G401 (cell line): ENCODE measurements around the gene CALHM4. TPM values are rescaled to one million over a fixed set of nuclear protein-coding genes. Genes with fewer than 3 reads are reported as not detected.

ENCODE experiments used
- DNase-seq: peaks from one replicate; pipeline ENCODE4 v3.0.0-alpha.2; 2015; ENCODE audit warnings: low spot score
- in situ Hi-C: cut with HindIII; loops from 2 replicates; pipeline ENCODE4 v1.10.0; 2016; ENCODE audit warnings: low sequenced_read_pairs, mixed read lengths
- total RNA-seq: library from RNA; depleted of rRNA; stranded (reverse); fragments of >200 nt; shearing (Covaris generic); gene quantifications from 2 replicates; pipeline ENCODE4 v1.2.3, GENCODE V29; 2014

Gene CALHM4
- total RNA-seq, 1 experiment from 2014 or later, result not detected

GRCh38 chr6:116533233-116533957 is 20.2 kb upstream of the CALHM4 start:
- in situ Hi-C loops, result no loop called here
- peak; percentile 38 for DNase-seq

- no peak for DNase-seq
- in situ Hi-C loops, result no loop called here
Measured at GRCh38 chr6:116535109-116535508, 18.4 kb upstream of the CALHM4 start.

GRCh38 chr6:116536216-116536621 is 17.3 kb upstream of the CALHM4 start:
- DNase-seq, result peak; percentile 55
- in situ Hi-C loops, result no loop called here

GRCh38 chr6:116542426-116542825 is 11.1 kb upstream of the CALHM4 start:
- in situ Hi-C loops, result no loop called here
- DNase-seq, result no peak

- DNase-seq, result no peak
- in situ Hi-C loops, result no loop called here
Measured at GRCh38 chr6:116543149-116543548, 10.4 kb upstream of the CALHM4 start.

GRCh38 chr6:116545651-116546050 is 7.9 kb upstream of the CALHM4 start, which contains the start of gene TRAPPC3L:
TSS of gene TRAPPC3L (minus strand) at chr6:116545684. CDS start at chr6:116545514, 170 bp downstream.
- in situ Hi-C loops, result no loop called here

GRCh38 chr6:116547358-116547757 is 6.2 kb upstream of the CALHM4 start:
- in situ Hi-C loops, result no loop called here

More at GRCh38 chr6:116545651-116546050, 7.9 kb upstream of the CALHM4 start, which contains the start of gene TRAPPC3L:
- DNase-seq, result no peak

GRCh38 chr6:116550796-116551195 is 2.8 kb upstream of the CALHM4 start:
- in situ Hi-C loops, result no loop called here
- no peak for DNase-seq

More at GRCh38 chr6:116547358-116547757, 6.2 kb upstream of the CALHM4 start:
- no peak for DNase-seq

- in situ Hi-C loops, result no loop called here
- no peak for DNase-seq
Measured at GRCh38 chr6:116556065-116556464, 2.5 kb downstream of the CALHM4 start.

GRCh38 chr6:116556814-116557415 is 3.4 kb downstream of the CALHM4 start:
- DNase-seq, result no peak
- in situ Hi-C loops, result no loop called here

- no peak for DNase-seq
Measured at GRCh38 chr6:116557893-116558292, 4.3 kb downstream of the CALHM4 start.

GRCh38 chr6:116560130-116560529 is 6.6 kb downstream of the CALHM4 start:
- in situ Hi-C loops, result no loop called here
- no peak for DNase-seq

More at GRCh38 chr6:116557893-116558292, 4.3 kb downstream of the CALHM4 start:
- in situ Hi-C loops, result no loop called here

GRCh38 chr6:116561377-116562018 is 7.9 kb downstream of the CALHM4 start:
- peak; percentile 79 for DNase-seq
- in situ Hi-C loops, result no loop called here

GRCh38 chr6:116562019-116562403 is 8.5 kb downstream of the CALHM4 start:
- in situ Hi-C loops, result no loop called here
- no peak for DNase-seq

- no peak for DNase-seq
- in situ Hi-C loops, result no loop called here
Measured at GRCh38 chr6:116562614-116563013, 9.1 kb downstream of the CALHM4 start.

GRCh38 chr6:116563830-116564229 is 10.3 kb downstream of the CALHM4 start:
- DNase-seq, result no peak
- in situ Hi-C loops, result no loop called here

- in situ Hi-C loops, result no loop called here
- DNase-seq, result no peak
Measured at GRCh38 chr6:116564311-116564710, 10.8 kb downstream of the CALHM4 start.

- peak; percentile 62 for DNase-seq
- in situ Hi-C loops, result no loop called here
Measured at GRCh38 chr6:116564921-116565872, 11.6 kb downstream of the CALHM4 start.

- in situ Hi-C loops, result no loop called here
- DNase-seq, result no peak
Measured at GRCh38 chr6:116568111-116568510, 14.6 kb downstream of the CALHM4 start.
